SK-N-MC (cell line): Measurements from ENCODE around the gene CEND1.

Experiments used
- EZH2 ChIP-seq: fragments of 200-600 bp; sonication (generic); IDR thresholded peaks from one replicate; pipeline ENCODE4 v1.6.1; 2017; ENCODE audit warnings: antibody characterized with exemption
- FOXP2 ChIP-seq: optimal IDR thresholded peaks from 2 replicates; pipeline ENCODE3; 2011; ENCODE audit warnings: mild to moderate bottlenecking, moderate library complexity; ENCODE audit not compliant: insufficient read depth; ENCODE audit errors: extremely low read length, control extremely low read depth
- POLR2AphosphoS5 ChIP-seq: IDR thresholded peaks from 2 replicates; pipeline ENCODE4 v1.6.1; 2012; ENCODE audit warnings: mild to moderate bottlenecking, low read depth, low read length, borderline replicate concordance

- no peak for TF ChIP-seq POLR2AphosphoS5
- TF ChIP-seq EZH2, result no peak
- TF ChIP-seq FOXP2, result no peak
Measured at GRCh38 chr11:788953-789940, 643 bp downstream of the CEND1 start.
